Liver (tissue), 3 donors: Measurements from ENCODE around the gene EGFR.

Source experiments
- ATF3 ChIP-seq: IDR thresholded peaks from 2 replicates; pipeline ENCODE4 v1.6.1; 2016; ENCODE audit warnings: antibody characterized with exemption
- CTCF ChIP-seq: fragments of 150-350 bp; IDR thresholded peaks from 2 replicates; pipeline ENCODE4 v1.5.1; 2017; ENCODE audit warnings: improper control_type of control experiment, low read depth, low read length; ENCODE audit not compliant: missing input control
- GABPA ChIP-seq, 2 donors: IDR thresholded peaks in 1 of 2; conservative IDR thresholded peaks in 1 of 2; 2 replicates each; pipeline ENCODE4 v1.6.1; 2016; ENCODE audit warnings: antibody characterized with exemption in 2 of 2, mild to moderate bottlenecking in 1 of 2, moderate library complexity in 1 of 2
- MAX ChIP-seq: IDR thresholded peaks from 2 replicates; pipeline ENCODE4 v1.6.1; 2016; ENCODE audit warnings: antibody characterized with exemption
- RAD21 ChIP-seq, 2 donors: IDR thresholded peaks; 2 replicates each; pipeline ENCODE4 v1.6.1; 2016; ENCODE audit warnings: antibody characterized with exemption in 2 of 2, mild to moderate bottlenecking in 2 of 2
- SP1 ChIP-seq: IDR thresholded peaks from 2 replicates; pipeline ENCODE4 v1.6.1; 2018; ENCODE audit warnings: antibody characterized with exemption, mild to moderate bottlenecking
- TAF1 ChIP-seq: conservative IDR thresholded peaks from 2 replicates; pipeline ENCODE4 v1.6.1; 2016; ENCODE audit warnings: antibody characterized with exemption, mild to moderate bottlenecking
- YY1 ChIP-seq: IDR thresholded peaks from 2 replicates; pipeline ENCODE4 v1.6.1; 2016; ENCODE audit warnings: antibody characterized with exemption, mild to moderate bottlenecking
- donor health status: healthy.
- donor health status: healthy.

DNA sequence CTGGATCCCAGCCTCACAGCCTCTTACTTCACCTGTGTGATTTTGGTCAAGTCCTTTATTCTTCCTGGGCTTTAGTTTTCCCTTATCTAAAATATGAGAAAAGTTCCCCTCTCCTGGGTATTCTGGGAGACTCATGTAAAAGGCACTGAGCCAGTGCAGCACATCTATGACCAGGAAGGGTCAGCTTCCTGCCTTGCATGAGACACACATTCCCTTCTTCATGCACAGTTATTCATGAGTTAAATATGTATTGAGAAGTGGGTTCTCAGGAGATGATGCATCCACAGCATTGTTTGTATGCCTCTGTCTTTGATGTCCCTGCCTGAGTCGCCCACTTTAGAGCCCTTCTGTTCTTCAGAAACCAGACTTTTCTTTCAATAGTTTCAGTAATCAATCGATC, 33.3 kb downstream of the EGFR start:
- TF ChIP-seq CTCF, result no peak
- no peak for TF ChIP-seq ATF3
- TF ChIP-seq SP1, result no peak
- TF ChIP-seq GABPA (IDR thresholded peaks at IDR 0.05 in 1 of 2, conservative IDR thresholded peaks at IDR 0.05 in 1 of 2), result no peak
- no peak for TF ChIP-seq MAX
- TF ChIP-seq RAD21 (IDR thresholded peaks at IDR 0.05), result no peak
- no peak for TF ChIP-seq TAF1
- no peak for TF ChIP-seq YY1
